Measurements from ENCODE around the gene SREBF2.

The SREBF2 gene

DNA sequence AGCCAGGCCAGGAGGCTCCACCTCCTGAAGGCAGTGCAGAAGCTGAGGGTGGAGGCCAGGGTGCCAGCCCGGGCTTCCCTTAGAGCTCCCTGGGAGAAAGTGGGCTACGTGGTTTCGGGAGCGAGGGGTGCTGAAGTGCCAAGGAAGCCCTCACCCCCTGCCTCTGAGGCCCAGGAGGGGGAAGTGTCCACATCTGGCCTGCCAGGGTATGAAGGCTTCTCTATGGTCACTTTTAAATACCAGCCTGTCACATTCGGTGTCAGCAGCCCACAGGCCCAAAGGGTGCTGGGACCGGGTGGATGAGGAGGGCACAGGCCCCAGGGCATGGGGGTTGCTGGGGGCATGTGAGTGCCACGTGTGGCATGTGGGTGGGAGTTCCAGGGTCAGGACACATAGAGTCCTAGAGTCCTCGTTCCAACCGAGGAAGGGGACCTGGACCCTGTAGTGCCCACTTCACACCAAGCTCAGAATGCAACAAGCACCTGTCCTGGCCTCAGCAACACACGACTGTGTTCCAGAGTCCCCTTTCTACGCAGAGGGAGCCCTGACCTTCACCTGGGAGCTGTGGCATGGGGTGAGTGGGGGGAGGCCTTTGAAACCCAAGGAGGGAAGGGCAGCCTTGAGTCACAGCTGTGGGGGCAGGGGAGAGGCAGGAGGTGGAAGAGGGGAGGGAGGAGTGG, 80.3 kb downstream of the SREBF2 start:
- peak overlapping the region; percentile 83 for H3K27ac Mint-ChIP-seq
- peaks cover 12% of the 10 kb centered on the region for H3K36me3 Mint-ChIP-seq
- H3K4me1 Mint-ChIP-seq, result peaks cover 71% of the 10 kb centered on the region
- peak overlapping the region; percentile 77 for H3K4me3 Mint-ChIP-seq
- H3K9me3 Mint-ChIP-seq, result no peaks in the 10 kb centered on the region
- ATAC-seq, result no peak
- peaks cover 22% of the 10 kb centered on the region for H3K27me3 Mint-ChIP-seq

DNA sequence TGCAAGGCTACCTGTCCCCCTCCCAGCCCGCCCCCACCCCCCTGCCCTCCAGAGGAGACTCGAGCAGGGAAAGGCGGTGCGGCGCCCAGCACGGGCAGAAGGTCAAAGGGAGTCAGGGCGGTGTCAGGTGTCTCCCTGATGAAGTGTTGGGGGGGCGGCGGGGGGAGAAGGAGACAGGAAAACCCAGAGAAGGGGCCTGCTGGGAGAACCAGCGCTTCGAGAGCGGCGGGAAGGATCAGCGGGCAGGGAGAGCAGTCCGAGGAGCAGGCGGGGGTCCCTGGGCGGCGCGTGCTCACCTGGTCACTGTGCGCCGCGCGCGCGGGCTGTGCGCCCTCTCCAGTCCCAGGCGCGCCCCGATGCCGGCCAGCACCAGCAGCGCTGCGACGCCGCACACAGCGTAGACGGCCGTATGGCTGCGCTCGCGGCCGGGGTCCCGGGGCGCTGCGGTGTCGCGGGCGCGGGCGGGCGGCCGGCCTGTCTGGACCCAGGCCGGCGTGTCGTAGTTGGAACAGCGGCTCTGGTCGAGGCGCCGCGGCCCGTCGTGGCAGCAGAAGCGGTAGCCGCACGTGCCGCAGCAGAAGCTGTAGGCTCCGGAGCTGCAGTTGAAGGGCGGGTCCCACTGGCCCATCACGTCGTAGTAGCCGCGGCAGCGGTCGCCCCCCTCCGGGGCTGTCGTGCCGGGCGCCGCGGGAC, 81.1 kb downstream of the SREBF2 start:
- Mint-ChIP-seq H3K36me3 (peaks cover 12% of the 10 kb centered on the region), H3K9me3 (no peaks in the 10 kb centered on the region), H3K4me3 (peak overlapping the region; percentile 77), H3K27ac (peak overlapping the region; percentile 83), H3K4me1 (peaks cover 71% of the 10 kb centered on the region), H3K27me3 (peaks cover 22% of the 10 kb centered on the region)
- ATAC-seq, result no peak

DNA sequence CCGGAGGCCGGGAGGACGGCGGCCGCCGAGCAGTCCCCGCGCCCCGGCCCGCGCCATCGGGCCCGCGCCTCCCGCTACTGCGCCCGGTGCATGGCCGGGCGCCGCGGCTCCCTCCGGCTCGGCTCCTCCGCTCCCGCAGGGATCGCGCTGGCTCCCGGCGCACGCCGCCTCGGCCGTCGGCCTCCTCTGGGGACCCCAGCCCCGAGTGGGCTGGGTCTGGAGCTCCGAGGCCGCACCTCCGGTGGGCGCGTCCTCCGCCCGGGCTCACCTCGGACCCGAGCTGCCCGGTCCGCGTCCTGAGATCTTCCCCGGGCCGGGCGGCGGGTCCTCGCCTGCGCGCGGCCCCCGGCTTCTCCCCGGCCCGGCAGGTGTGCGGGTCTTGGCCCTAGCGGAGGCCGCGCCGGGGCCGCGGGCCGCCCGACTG, 81.7 kb downstream of the SREBF2 start:
- ATAC-seq, result no peak
- no peak overlapping the region for H3K27ac Mint-ChIP-seq
- H3K36me3 Mint-ChIP-seq, result peaks cover 12% of the 10 kb centered on the region
- H3K4me1 Mint-ChIP-seq, result peaks cover 71% of the 10 kb centered on the region
- H3K4me3 Mint-ChIP-seq, result no peak overlapping the region
- no peaks in the 10 kb centered on the region for H3K9me3 Mint-ChIP-seq
- H3K27me3 Mint-ChIP-seq, result peaks cover 22% of the 10 kb centered on the region

DNA sequence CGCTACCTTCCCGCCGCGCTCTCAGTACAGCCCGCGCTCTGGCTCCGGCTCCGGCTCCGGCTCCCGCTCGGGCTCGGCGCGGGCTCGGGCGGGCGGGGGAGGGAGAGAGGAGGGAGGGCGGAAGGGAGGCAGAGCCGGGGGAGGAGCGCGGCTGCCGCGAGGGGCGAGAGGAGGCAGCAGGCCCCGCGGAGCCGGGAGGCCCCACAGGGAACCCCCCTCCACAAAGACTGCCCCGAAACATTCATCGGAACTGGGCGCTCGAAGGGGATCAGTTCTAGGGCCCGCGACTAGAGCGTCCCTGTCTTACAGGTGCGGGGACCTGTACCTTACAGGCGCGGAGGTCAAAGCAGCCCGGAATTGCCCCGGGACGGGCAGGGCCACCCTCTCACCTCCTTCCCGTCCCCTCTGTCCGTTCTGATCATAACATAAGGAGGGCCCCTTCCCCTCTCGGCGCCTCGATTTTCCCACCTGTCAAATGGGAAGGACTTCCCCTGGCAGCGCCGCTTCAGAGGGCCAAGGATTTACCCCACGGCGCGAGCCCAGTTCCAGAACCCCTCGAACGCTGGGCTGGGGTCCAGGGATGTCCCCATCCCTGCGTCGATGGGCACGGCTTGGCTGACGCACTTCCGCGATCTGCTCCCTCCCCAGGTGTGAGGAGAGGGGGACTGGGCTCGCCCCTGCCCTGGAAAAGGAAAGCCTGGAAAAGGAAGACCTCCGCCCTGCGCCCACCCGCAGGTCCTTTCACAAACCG, 82.3 kb downstream of the SREBF2 start, which contains the start of gene SHISA8:
Gene SHISA8, minus strand, starts transcription at position 40 of the 751 bp plus-strand sequence. CDS start 407 bp downstream, outside the sequence.
- Mint-ChIP-seq H3K9me3 (no peaks in the 10 kb centered on the region), H3K27me3 (peaks cover 22% of the 10 kb centered on the region), H3K4me3 (peak within 1 kb of the TSS; percentile 77), H3K27ac (peak within 1 kb of the TSS; percentile 96), H3K4me1 (peaks cover 73% of the 10 kb centered on the region), H3K36me3 (peaks cover 12% of the 10 kb centered on the region)
- ATAC-seq, result peak; percentile 27

DNA sequence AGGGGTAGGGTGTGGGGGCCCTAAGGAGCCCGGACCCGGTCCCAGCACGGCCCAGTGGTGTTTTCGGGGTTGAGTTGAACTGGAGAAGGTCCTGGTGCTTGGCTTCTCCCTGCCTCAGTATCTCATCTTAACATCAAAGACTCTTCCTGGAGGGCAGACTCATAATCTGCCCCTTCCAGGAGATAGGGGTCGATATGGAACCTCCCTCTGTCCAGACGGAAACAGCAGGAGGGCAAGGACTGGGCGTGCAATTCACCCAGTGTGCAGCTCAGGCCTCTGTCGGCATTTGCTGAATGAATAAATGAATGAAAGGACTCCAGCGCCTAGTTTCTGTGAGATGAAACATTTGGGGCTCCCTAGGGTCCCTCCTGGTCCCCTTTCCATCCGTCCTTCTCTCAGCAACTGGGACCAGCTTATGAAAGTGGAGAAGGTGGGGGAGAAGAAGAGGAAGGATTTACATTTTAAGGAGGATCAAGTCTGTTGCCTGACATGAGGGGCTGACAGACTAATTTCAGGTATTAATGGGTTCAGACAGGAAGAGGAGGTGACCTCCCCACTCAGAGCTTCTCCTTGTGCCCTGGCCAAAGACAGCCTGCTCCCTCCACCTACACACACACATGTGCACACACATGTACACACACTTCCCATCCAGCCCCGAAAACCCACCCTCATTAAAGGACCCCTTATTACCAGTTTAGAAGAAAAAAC, 83.0 kb downstream of the SREBF2 start:
- peaks cover 22% of the 10 kb centered on the region for H3K27me3 Mint-ChIP-seq
- H3K36me3 Mint-ChIP-seq, result peaks cover 13% of the 10 kb centered on the region
- H3K4me1 Mint-ChIP-seq, result peaks cover 80% of the 10 kb centered on the region
- peak overlapping the region; percentile 65 for H3K4me3 Mint-ChIP-seq
- peak overlapping the region; percentile 96 for H3K27ac Mint-ChIP-seq
- ATAC-seq, result no peak
- no peaks in the 10 kb centered on the region for H3K9me3 Mint-ChIP-seq

DNA sequence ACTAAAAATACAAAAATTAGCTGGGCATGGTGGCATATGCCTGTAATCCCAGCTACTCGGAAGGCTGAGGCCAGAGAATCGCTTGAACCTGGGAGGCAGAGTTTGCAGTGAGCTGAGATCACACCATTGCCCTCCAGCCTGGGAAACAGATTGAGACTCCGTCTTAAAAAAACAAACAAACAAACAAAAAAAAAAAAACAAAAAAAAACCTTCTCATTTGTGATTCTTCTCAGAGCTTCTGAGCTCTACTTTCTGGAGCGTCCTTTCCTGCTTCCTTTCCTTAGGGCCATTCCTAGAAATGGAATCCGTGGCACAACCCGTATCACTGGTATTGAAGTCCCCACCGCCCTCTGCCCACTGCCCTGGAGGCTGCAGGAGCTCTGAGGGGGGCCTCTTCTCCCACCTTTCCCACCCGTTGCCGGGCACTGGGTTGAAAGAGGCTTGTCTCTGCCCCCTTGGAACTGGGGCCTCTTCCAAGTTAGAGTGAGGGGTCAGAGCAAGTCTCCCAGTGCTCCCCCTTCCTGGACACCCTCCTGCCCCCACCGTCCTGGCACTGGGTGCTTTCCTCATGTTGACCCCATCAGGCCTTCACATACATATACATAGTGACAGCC, 83.9 kb downstream of the SREBF2 start:
- H3K4me3 Mint-ChIP-seq, result no peak overlapping the region
- H3K27me3 Mint-ChIP-seq, result peaks cover 13% of the 10 kb centered on the region
- H3K27ac Mint-ChIP-seq, result peak overlapping the region; percentile 96
- no peak for ATAC-seq
- peaks cover 20% of the 10 kb centered on the region for H3K36me3 Mint-ChIP-seq
- peaks cover 80% of the 10 kb centered on the region for H3K4me1 Mint-ChIP-seq
- H3K9me3 Mint-ChIP-seq, result no peaks in the 10 kb centered on the region

DNA sequence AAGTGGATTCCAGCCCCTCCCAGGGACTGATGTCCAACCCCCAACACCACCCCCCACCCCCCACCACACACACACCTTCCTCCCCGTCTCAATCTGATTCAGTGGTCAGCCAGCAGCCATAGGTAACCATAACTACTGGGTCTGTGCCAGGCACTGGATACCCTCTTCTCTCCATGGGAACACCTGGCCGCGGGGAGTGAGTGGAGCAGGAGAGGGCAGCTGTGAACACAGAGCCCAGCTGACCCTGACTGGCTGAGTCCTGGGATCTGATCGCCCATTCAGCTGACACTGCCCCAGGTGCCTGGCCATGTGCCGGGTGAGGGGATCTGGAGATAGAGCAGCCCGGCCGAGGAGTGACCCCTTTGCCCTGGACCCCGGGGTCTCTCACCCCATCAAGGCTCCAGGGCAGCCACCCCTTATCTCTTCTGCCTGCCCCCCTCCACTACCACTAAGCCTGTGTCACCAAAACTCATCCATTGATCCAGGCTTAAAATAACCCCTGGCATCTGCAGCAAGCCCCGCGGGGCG, 84.5 kb downstream of the SREBF2 start:
- H3K36me3 Mint-ChIP-seq, result peaks cover 21% of the 10 kb centered on the region
- H3K9me3 Mint-ChIP-seq, result no peaks in the 10 kb centered on the region
- H3K4me3 Mint-ChIP-seq, result peak overlapping the region; percentile 73
- H3K4me1 Mint-ChIP-seq, result peaks cover 80% of the 10 kb centered on the region
- ATAC-seq, result no peak
- peaks cover 8% of the 10 kb centered on the region for H3K27me3 Mint-ChIP-seq
- peak overlapping the region; percentile 96 for H3K27ac Mint-ChIP-seq

DNA sequence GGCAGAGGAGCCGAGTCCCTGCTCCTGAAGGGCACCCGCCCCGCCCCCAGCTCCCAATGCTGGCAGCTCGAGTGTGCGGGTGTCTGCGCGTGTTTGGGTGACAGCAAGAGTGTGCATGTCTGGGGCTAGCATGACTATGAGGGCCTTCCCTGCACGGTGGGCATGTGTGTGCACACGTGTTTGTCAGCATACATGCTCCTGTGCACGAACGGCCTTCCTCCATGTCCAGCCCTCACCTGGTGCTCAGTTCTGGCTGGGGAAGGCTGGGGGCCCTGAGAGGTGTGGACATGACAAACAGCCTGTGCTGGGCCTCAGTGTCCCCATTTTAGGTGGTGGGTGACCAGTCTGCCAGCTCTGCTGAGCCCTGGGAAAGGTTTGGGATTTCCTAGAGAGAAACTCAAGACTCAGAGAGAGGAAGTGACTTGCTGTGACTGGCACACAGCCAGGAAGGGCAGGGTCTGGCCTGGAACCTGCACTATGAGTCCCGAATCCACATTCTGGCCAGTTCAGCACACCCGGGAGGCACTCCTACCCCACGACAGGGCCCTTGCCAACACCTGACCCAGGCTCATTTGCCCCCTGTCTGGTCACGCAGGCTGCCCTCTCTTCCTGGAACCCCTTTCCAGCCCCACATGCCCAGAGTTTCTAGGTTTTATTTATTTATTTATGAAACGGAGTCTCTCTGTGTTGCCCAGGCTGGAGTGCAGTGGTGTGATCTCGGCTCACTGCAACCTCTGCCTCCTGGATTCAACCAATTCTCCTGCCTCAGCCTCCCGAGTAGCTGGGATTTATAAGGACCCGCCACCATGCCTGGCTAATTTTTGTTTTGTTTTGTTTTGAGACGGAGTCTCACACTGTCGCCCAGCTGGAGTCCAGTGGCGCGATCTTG, 85.2 kb downstream of the SREBF2 start:
- Mint-ChIP-seq H3K36me3 (peaks cover 21% of the 10 kb centered on the region), H3K27me3 (peaks cover under 1% of the 10 kb centered on the region), H3K27ac (peak overlapping the region; percentile 96), H3K9me3 (no peaks in the 10 kb centered on the region), H3K4me1 (peaks cover 80% of the 10 kb centered on the region), H3K4me3 (peak overlapping the region; percentile 73)
- no peak for ATAC-seq

DNA sequence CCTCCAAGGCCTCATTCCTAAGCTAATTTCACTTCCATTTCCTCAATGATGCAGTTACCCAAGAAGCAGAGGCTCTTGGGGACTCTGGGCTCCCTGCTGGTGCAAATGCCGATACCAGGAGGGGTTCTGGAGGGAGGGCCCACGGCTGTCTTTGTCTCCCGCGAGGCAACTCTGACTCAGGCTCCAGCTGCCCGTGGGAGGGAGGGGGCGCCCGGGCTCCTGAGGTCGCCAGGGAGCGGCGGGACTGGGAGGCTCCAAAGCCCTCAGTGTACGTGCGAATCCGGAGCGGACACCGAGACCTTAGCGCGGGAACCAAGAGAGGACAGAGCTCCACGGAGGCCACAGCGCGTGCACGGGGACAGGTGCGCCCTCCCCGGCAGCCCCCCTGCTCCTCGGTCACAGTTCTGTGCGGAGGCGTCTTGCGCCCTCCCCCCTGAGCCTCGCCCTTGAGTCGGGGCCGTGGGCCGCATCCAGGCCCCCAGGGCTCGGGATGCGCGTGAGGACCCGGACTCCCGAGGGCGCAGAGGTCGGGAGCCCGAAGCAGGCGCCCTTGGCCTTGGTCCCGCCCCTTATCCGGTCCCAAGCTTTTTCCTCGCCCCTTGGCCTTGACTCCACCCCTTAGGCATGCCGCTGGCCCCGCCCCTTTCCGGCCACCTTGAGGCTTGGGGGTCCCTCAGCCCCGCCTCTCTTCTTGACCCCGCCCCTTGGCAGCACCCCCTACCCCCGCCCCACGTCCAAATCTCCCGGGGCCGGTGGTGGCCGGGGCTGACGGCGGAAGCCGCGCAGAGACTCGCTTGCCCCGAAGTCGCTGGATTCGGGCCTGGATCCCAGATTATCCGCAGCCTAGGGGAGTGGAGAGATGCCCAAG, 86.7 kb downstream of the SREBF2 start:
- Mint-ChIP-seq H3K27me3 (no peaks in the 10 kb centered on the region), H3K4me1 (peaks cover 84% of the 10 kb centered on the region), H3K9me3 (no peaks in the 10 kb centered on the region), H3K36me3 (peaks cover 27% of the 10 kb centered on the region), H3K4me3 (peak overlapping the region; percentile 73), H3K27ac (peak overlapping the region; percentile 96)
- ATAC-seq, result peak; percentile 74

DNA sequence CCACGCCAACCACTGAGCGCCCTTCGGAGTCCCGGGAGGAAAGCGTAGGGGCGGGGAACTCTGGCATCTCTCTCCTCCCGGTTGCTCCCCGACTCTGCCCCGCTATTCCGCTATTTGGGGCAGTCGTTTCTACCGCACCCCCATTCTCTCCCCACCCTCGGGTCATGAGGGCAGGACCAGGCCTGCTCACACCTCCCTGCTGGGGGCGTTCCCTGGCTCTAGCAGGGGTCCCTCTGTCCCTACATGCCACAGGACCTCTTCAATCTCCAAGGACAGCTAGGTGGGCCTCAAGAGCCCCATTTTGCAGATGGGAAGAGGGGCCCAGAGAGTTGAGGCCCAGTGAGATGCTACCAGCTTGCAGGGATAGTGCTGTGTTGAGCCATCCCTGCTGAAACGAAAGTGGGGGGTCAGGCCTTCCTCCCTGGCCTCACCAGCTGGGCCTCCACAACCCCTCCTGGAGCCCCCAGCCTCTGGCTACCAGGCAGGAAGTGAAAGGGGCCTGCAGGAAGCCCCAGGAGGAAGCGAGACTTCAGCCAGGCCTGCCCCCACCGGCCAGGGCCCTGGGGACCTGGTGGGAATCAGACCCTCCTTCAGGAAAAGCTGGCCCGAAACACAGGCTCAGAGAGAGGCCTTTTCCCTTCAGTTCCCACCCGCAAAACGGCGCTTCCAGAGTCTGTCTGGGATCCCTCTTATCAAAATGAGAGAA, 87.5 kb downstream of the SREBF2 start:
- ATAC-seq, result peak; percentile 38

DNA sequence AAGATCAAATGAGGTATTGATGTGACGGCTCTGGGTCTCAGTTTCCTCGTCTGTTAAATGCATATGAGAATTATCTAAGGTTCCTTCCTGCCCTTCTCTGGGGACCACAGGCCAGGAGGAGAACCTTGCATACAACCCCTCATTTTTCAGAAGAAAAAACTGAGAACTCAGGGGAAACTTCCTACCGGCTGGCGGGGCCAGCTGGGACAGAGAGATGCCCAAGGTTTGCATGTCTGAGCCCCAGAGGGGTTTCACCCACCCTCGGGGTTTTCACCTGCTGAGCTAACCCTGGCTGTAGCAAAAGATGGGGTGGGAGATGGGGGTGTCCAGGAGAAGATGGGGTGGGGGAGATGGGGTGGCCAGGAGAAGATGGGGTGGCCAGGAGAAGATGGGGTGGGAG, 89.4 kb downstream of the SREBF2 start:
- H3K4me3 Mint-ChIP-seq, result peak overlapping the region; percentile 92
- H3K9me3 Mint-ChIP-seq, result no peaks in the 10 kb centered on the region
- H3K27me3 Mint-ChIP-seq, result no peaks in the 10 kb centered on the region
- ATAC-seq, result no peak
- peak overlapping the region; percentile 96 for H3K27ac Mint-ChIP-seq
- peaks cover 76% of the 10 kb centered on the region for H3K4me1 Mint-ChIP-seq
- peaks cover 42% of the 10 kb centered on the region for H3K36me3 Mint-ChIP-seq

More for the DNA sequence above, 87.5 kb downstream of the SREBF2 start:
- peaks cover 35% of the 10 kb centered on the region for H3K36me3 Mint-ChIP-seq
- H3K27me3 Mint-ChIP-seq, result no peaks in the 10 kb centered on the region
- peak overlapping the region; percentile 73 for H3K4me3 Mint-ChIP-seq
- no peaks in the 10 kb centered on the region for H3K9me3 Mint-ChIP-seq
- peaks cover 88% of the 10 kb centered on the region for H3K4me1 Mint-ChIP-seq
- H3K27ac Mint-ChIP-seq, result peak overlapping the region; percentile 96

DNA sequence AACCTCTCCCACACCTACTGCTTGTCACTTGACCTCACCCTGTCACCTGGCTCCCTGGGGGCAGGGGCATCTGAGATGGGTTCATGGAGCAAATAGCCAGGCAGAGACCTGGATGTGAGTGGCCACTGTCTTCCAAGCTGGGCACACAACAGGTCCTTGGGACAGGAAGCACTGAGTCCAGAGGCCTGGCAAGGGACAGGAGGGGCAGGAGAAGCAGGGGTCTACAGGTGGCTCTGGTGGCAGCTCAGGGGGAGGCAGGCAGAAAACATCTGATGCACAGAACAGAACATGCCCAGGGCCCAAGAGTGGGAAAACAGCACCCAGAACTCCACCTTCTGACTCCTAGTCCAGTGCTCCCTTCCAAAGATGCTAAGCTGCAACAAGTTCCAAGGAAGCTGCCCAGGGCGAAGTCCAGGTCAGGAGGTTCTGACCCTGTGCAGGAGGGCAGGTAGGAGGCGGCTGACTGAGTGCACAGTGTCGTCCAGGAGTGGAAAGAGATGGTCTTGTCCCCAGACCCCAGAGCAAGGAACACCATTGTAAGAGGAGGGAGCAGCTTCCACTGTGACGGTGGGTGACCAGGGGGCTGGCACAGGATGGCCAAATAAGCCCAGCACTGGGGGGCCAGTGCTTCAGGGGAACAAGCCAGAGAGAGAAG, 90.2 kb downstream of the SREBF2 start:
- H3K36me3 Mint-ChIP-seq, result peaks cover 42% of the 10 kb centered on the region
- peaks cover 76% of the 10 kb centered on the region for H3K4me1 Mint-ChIP-seq
- no peaks in the 10 kb centered on the region for H3K27me3 Mint-ChIP-seq
- H3K9me3 Mint-ChIP-seq, result no peaks in the 10 kb centered on the region
- peak overlapping the region; percentile 92 for H3K4me3 Mint-ChIP-seq
- no peak for ATAC-seq
- H3K27ac Mint-ChIP-seq, result peak overlapping the region; percentile 96

All from stimulated activated memory B cell treated with anti-CD40 and anti-IgM and Interleukin-4, amounts not matched to agents 10 μg/mL and 1 μg/mL and 100 μg/mL, for 72 hours (primary cell).